Effector CD8-positive, alpha-beta T cell (primary cell): Measurements from ENCODE around the gene SLC25A36.

Experiments used
- DNase-seq: peaks from one replicate; lab custom pipeline; 2025; lab: John Stamatoyannopoulos, UW
- total RNA-seq, 4 experiments: gene quantifications; one replicate each; lab custom pipeline; 2026; lab: John Stamatoyannopoulos, UW

Gene SLC25A36, protein sequence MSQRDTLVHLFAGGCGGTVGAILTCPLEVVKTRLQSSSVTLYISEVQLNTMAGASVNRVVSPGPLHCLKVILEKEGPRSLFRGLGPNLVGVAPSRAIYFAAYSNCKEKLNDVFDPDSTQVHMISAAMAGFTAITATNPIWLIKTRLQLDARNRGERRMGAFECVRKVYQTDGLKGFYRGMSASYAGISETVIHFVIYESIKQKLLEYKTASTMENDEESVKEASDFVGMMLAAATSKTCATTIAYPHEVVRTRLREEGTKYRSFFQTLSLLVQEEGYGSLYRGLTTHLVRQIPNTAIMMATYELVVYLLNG
- total RNA-seq = 43.4 to 48.4 (median 46.1) reads per million in 4 experiments

DNA sequence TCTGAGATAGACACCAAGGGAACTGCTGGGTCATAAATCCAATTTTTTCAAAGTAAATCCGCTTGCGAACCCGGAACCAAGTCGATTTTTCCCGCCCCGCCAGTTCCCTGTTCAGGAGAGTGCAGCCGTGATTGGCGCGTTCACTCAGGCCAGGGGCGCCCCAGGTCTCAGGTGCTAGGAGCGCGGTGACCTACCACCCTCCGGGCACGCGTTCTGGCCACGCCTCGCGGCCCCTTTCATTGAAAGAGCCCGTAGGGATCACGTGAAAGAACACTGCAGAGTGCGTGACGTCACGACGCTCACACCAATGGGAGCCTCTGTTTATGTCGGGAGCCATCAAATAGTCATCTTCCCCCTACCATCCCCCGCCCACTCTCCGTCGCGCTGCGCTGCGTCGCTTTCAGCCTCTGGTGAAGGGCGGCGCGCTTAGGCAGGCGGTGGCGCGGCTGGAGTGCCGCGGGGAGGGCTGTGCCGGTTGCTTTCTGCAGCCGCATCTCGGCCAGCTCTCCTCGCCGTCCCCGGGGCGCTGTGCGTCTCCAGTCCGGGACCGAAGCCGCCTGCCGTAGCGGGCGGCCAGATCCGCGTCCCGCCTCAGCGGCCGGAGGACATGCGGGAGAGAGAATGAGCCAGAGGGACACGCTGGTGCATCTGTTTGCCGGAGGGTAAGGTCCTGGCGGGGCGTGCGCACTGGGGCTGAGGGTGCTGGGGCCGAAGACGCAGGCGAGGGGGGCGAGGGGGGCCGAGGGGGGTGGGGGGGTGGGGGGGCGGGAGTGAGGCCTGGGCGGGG is at the start of gene SLC25A36:
TSS of gene SLC25A36 (plus strand) at position 403 of the 787 bp plus-strand sequence. CDS start at position 622, 219 bp downstream.
- DNase-seq = peak; percentile 93

DNA sequence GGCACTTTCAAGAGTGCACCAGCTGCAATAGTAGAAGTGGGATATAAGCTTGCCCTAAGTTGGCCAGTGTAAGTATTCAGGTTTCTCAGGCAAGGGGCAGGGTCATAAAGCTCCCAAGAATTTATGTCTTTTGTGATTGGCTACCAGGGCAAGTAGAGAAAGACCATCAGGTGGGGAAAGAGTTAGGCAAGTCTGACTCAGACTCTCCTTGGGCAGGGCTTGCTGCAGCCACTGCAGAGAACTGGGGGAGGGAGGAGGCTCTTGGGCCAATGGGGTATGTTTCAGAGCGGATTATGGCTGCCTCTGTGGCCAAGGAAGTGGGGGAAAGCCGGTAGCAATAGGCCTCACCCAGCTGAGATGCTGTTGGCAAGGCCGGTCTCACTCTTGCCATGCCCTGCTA is 44.6 kb upstream of the SLC25A36 start:
- DNase-seq = no peak

DNA sequence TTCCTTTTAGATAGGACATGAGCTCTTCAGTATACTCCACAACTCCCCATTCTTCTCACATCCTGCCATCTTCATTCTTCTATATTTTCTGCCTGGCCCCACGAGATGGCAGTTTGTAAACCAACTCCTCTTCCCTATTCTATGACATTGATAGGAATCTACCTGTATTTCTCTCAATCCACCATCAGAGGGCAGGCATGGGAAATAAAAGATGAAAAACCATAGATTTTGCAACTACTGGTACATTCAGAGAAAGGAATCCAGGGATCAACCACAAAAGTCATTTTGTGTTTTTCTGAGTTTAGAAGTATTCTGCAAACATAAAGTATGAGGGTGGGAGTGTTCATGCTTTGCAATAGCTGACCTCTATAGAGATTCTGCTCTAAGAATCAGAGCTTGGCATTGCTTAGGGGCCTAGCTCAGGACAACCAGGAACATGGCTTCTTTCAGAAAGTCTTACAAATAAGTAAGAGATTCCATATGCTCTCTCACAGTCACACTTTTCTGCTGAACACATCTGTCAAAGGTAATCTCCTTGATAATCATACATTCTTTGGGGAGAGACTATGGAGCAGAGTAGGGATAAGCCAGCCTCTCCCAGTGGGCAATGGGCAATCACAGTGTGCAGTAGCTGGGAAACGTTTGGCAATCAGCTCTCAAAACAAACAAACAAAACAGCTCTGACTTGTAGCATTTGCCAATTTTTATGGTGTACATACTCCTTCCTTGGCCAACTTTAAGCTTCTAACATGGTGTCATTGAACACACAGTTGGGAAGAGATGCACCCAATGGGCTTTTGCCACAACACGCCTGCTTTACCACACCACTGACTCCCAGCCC is 43.1 kb upstream of the SLC25A36 start:
- no peak for DNase-seq

DNA sequence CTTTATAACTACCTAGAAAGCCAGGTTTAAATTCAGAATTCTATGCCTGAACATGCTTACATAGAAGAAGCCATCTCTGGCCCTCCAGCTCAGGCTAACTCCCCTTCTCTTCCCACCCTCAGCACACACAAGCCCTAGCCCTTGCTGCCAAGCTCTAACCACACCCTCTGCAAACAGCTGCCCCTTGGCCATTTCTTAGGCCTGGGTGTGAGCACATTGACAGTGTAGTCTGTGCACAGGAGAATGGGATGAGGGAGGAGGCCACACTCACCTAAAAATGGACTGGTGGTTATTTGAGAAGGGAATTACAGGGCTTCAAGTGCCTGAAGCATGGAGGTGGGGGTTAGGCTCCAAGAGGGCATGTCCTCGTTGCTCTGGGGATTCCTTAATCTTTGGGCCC is 42.3 kb upstream of the SLC25A36 start:
- DNase-seq = no peak

DNA sequence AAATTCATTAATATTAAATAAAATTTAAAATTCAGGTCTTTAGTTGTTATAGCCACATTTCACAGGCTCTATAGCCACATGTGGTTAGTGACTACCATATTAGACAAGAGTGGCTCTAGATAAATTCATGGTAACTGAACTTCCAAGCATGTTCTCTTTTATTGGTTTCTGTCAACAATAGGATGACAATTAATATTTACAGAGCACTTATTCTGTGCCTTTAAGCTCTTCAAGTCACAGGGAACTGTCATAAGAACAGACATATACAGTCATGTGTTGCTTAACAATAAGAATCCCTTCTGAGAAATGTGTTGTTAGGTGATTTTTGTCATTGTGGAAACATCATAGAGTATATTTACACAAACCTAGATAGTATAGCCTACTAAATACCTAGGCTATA is 38.8 kb upstream of the SLC25A36 start:
- no peak for DNase-seq

DNA sequence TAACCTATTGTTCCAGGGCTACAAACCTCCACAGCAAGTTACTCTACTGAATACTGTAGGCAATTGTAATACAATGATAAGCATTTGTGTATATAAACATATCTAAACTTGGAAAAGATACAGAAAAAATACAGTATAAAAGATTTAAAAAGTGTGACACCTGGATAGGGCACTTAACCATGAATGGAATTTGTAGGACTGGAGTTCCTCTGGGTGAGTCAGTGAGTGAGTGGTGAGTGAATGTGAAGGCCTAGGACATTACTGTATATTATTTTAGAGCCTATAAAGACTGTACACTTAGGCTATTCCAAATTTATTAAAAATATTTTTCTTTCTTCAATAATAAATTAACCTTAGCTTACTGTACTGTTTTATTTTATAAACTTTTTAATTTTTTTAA is 38.4 kb upstream of the SLC25A36 start:
- no peak for DNase-seq

DNA sequence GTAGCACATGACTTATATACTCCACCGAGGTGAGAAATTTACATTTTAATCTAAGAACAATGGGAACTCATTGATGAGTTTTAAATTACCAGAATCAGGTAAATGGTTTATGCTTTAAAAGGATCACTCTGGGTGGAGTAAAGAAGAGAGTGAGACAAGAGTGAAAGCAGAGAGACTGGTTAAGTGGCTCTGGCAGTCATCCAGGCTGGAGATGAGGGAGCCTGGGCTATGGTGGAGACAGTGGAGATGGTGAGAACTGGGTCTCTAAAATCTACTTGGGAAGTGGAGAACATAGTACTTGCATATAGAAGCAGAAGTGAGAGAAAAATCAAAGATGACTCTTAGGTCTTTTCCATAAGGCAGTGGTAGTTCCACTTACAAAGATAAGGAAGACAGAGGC is 37.1 kb upstream of the SLC25A36 start:
- no peak for DNase-seq

DNA sequence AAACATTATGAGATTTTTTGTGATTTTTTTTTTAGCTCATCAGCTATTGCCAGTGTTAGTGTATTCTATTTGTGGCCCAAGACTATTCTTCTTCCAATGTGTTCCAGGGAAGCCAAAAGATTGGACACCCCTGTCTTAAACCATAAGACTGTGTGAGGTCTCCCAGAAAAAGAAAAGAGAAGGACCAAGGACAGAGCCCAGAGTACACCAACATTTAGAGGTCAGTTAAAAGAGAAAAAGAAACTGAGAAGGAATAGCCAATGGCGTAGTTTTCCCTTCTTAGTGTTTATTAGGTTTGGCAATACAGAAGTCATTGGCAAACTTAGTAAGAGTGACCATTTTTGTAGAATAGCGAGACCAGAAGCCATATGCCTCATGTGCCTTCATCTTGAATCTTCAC is 36.1 kb upstream of the SLC25A36 start:
- DNase-seq = no peak

DNA sequence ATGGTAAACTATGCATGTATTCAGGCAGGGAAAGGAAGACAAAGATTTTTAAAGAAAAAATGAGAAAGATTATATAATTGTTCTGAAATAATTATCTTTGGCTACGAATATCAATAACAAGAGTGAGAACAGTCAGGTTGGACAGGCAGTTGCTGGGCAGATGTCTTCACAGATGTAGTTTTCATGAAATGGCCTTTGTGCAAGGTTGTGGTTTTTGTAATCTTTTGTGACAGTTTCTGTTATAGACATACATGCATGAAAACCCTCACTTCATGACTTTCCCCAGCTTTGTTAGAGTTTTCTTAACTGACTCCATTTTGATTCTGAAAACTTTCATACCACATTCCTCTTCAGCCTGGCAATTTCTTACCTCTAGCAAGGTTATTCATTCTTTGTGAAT is 34.9 kb upstream of the SLC25A36 start:
- DNase-seq = no peak

DNA sequence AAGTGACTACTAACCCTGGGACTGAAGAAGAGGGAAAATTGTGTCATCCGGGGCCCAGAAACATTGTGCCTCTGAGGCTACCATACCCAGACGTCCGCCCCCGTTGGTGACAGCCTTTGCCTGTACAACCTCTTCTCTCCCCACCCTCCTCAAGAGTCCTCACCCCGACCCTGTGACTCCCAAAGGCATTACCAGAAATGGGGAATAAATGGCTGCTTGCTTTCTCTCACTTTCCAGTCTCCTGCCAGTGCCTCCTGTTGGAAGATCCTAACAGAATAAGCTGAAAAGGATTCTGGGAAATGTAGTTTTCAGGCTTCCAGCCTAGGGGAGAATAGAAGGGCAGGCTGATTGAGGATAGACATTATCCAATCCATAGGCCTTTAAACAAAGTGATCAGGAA is 30.8 kb upstream of the SLC25A36 start:
- no peak for DNase-seq

DNA sequence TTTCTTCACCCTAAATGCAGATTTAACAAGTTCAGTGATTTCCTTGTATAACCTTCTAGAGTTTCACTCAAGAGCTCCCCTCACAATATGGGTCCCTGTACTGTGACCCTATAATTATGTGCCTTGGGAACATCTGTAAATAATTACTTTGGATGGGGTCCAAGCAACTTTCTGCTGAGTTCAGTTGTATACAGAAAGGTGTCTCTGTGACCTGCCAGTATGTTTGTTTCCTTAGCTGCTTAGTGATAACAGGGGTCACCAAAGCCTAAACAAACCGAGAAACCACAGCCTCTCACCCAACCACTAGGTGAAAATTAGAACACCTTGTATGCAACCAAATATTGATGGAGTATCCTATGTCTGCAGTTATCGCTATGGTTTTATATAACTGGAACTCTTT is 29.8 kb upstream of the SLC25A36 start:
- DNase-seq = no peak

DNA sequence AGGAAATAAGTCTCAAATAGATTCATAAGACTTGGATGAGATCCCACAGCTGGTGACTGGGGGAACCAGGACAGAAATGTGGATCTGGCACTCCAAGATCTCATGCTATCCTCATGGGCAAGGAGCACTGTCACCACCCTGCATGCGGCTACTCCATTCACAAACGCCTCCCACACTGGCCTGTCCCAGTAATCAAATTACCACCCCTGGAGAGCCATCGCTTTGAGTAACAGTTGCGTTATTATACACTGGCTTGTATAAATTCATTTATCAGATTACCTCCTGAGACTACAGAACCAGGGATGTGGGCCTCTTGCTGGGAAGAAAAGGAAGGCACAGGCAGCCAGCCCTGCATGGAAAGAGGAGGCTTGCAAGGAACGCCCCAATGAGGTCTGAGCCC is 27.9 kb upstream of the SLC25A36 start:
- no peak for DNase-seq

DNA sequence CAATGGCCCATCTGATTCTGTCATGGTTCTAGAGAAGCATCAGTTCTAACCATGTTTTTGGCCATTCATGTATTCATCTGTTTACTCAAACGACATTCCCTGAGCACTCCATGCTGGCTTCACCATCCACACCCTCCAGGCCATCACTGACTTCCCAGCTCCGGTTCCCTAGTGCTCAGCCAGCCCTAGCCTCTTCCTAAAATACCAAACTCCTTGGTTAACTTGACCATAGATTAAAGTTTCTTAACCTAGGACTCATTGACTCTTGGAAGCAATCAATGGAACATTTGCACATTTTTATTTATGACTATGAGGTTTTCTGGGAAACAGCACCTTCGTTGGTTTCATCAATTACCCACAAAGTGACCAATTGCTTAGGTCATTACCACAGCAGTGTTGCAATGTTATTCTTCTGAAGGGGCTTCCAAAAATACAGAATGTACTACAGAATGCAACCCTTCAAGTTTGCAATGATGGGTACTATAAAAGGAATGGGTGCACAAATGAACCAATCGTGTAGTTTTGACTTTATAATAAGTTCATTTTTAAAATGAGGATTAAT is 27.2 kb upstream of the SLC25A36 start:
- no peak for DNase-seq

DNA sequence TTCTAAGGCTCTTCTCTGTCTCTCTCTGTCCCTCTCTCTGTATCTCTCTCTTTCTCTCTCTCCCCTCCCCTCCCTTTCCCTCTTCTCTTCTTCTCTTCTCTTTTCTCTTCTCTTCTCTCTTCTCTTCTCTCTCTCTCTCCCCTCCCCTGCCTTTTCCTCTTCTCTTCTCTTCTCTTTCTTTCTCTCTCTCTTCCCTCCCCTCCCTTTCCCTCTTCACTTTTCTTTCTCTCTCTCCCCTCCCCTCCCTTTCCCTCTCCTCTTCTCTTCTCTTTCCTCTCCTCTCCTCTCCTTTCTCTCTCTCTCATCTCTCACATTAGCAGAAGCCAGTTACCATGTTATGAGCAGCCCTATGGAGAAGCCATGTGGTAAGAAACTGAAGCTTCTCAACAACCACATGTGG is 25.0 kb upstream of the SLC25A36 start:
- no peak for DNase-seq

DNA sequence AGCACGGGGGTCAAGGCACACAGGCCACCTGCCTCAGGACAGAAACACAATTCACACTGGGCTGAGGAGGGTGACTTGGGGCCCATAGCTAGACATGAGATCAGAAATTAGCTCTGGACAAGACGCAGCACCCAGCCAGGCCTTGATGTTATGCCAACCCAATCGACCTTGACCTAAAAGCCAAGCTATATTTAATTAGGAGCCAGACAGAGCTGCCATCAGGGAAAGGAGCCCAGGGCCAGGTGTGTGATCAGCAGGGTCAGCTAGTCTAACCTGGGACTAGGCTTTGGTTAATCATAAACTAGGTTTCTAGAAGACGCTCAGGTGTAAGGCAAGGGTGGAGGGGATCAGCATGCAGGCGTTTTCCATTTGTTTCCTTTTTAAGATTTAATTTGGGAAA is 23.9 kb upstream of the SLC25A36 start:
- no peak for DNase-seq

DNA sequence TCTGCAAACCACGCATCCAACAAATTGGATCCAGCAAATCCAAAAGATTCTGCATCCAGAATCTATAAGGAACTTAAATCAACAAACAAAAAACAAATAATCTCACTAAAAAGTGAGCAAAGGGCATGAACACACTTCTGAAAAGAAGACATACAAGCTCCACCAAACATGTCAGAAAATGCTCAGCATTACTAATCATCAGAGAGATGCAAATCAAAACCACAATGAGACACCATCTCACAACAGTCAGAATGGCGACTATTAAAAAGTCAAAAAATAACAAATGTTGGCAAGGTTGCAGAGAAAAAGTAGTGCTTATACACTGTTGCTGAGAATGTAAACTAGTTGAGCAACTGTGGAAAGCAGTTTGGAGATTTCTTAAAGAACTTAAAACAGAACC is 21.6 kb upstream of the SLC25A36 start:
- no peak for DNase-seq

DNA sequence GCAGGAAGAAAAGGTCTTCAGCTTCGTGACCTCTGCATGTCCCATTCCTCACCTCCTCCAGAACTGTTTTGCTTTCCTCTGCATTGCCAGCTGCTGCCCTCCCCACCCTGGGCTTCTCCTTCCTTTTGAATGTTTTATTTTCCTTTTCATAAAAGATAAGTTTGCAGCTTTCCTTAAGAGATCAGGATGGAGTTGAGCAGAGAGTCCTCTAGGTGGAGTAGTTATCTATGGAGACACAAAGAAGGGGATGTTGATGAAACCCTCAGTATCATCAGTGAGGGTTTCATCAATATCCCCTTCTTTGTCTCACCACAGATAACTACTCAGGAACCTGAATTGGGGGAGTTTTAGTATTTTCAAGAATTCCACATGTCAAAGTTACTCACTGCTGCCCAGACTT is 19.0 kb upstream of the SLC25A36 start:
- no peak for DNase-seq

DNA sequence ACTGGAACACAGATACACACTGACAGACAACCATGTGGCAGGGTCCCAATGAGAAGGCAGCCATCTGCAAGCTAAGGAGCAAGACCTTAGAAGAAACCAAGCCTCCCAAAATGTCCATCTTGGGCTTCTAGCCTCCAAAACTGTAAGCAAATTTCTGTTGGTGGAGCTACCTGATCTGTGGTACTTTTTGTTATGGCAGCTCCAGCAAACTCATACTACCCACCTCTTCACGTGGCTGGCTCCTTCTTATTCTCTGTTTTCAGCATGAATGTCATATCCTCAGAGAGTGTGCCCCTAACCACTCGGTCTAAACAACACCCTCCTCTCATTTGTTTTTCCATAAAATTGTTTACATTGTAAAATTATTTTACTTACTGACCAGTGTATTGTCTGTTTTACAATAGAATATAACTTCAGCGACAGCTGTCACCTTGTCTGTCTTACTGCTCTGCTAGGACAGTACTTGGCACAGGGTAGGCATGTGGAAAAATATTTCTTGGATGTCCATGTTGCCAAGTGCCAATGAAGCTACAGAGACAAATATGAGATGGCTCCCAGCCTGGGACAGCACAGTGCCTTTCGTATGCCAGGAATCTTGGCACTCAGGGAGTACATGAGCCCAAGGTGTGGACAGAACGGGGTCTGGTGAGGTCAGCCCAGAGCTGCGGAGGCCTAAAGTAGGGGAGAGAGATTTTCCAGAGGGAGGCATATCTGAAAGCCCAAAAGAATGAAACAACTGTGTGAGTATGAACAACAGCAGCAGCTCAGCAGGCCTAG is 17.4 kb upstream of the SLC25A36 start:
- no peak for DNase-seq

DNA sequence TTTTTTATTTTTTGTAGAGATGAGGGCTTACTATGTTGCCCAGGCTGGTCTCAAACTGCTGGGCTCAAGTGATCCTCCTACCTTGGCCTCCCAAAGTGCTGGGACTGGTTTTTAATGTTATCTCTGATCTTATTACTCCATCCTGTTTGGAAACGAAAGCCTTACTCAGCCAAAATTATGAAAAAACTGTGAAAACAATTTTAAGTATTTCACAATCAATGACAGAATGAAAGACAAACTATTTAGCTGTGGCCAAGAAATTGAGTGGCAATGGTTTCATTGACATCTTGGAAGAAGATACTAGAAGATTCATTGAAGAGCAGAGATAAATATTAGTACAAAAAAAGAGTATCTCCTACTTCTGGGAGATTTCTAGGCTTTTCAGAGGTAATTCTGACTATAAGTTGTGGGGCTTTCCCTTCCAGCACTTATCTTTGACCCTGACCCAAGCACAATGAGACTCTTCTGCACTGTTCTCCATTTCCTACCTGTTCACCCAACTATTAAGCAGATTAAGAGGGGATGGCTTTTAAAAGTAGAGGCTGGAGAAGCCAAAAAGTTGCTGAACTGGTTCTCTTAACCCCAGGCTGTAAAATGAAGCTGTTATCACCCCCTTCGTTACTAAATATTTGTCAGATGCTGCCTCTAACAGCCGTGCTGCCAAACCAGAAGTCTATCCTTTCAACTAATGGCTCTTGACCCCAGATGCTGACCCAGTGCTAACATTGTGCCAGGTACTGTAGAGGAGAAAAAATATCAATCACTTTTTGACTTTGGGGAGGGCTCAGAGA is 14.2 kb upstream of the SLC25A36 start:
- DNase-seq = no peak

DNA sequence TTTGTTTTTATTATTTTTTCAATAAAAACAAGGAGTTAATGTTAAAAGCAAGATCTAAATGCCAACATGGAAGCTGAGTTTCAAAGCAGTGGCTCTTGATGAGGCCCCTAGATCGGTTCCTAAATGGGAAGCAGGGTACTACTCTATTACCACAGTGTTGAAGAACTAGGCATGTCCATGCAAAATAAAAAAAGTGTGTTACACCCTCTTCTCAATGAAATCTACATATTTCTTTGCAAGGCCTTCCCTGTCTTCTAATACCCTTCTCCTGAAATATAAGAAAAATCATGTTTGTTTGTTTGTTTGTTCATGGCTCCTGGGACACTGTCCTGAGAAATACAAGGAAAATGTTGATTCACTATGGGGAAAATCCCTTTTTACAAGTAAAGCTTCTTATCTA is 12.2 kb upstream of the SLC25A36 start:
- no peak for DNase-seq

DNA sequence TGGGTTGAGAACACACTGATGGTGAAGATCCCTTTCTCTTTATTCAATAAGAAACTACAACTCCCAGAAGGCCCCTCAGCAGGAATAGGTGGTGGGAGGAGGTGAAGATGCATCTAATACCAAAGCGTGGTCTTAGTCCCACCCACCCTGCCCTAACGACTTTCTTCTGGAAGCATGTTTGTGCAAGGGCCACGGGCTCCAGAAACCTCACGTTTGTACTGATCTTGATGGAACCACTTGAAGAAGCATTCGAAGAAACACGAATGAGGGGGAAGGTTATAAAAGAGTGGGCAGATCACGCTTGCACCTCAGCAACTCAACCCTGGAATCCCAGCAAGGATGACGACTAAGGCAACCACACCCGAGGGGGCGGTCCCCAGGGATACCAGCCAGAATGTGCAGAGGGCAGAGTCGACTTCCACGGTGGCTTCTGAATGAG is 10.6 kb upstream of the SLC25A36 start:
- DNase-seq = no peak
